Stimulated activated CD8-positive, alpha-beta memory T cell treated with anti-CD3 and anti-CD28 coated beads, Interleukin-7, amount 100 ng/mL, for 1 hour (primary cell): Measurements from ENCODE around the gene RPS6KA4.

Experiments
- DNase-seq, 2 donors: peaks; one replicate each; pipeline ENCODE4 v3.0.0-alpha.2; 2020; ENCODE audit warnings: low read depth in 2 of 2

The RPS6KA4 gene

DNA sequence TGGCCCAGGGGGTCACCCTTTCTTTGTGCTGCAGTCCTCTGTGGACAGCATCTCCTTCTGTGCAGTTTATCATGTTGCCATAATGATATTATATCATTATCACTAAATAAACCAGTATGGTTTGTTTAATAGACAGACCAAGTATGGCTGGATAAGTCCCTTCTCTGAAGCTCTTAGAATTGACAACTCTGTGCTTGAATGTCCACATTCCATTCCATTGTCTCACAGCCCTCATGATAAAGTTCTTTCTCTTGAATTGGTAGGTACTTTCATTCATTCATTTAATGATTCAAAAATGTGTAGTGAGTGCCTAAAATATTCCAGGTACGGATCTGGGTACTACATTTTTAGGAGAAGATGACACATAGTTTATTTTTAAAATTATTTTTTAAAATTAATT is 7.8 kb downstream of the RPS6KA4 start:
- no peak for DNase-seq

- DNase-seq: no peak
Measured at GRCh38 chr11:64367931-64368672, 9.1 kb downstream of the RPS6KA4 start.

GRCh38 chr11:64368673-64369074 is 9.7 kb downstream of the RPS6KA4 start:
- no peak for DNase-seq

DNA sequence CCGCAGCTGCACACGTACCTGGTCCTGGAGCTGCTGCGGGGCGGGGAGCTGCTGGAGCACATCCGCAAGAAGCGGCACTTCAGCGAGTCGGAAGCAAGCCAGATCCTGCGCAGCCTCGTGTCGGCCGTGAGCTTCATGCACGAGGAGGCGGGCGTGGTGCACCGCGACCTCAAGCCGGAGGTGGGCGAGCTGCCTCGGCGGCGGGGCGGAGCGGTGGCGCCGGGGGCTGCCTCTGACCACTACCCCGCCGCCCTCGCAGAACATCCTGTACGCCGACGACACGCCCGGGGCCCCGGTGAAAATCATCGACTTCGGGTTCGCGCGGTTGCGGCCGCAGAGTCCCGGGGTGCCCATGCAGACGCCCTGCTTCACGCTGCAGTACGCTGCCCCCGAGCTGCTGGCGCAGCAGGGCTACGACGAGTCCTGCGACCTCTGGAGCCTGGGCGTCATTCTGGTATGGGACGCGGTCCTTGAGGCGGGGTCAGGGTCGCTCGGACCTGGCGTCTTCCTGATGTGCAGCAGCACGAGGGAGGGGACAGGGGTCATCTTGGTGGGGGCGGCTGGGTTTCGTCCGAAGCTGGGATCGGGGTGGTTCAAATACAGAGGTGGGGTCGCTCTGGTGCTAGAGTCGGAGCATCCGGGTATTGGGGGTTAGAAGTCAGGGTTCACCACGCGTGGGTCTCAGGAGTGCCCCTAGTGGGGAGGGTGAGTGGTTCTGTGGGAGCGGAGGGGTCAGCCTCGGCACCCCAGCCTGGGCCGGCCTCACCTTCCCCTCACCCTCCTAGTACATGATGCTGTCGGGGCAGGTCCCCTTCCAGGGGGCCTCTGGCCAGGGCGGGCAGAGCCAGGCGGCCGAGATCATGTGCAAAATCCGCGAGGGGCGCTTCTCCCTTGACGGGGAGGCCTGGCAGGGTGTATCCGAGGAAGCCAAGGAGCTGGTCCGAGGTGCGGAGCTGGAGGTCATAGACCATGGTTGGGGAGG is 10.8 kb downstream of the RPS6KA4 start:
- DNase-seq: no peak

GRCh38 chr11:64371201-64371600 is 12.2 kb downstream of the RPS6KA4 start:
- DNase-seq: no peak

- no peak for DNase-seq
Measured at GRCh38 chr11:64372021-64372420, 13.1 kb downstream of the RPS6KA4 start.

GRCh38 chr11:64372802-64373597 is 14.0 kb downstream of the RPS6KA4 start:
- no peak for DNase-seq

DNA sequence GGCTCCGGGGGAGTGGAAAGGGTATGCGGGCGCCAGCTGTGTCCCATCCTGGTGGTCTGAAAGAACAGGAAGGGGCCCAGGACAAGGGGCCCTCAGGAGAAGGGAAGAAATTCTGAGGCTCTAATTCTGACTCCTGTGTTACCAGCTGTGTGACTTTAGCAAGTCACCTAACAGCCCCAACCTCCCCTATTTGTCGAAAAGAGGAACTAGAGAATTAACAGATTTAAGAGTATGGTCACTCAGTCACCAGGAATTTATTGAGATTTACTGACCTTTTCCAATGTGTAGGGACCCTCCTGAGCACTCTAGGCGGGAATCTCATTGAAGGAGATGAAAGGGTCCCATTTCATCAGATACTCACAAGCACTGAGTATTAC is 14.6 kb downstream of the RPS6KA4 start:
- DNase-seq: no peak

DNA sequence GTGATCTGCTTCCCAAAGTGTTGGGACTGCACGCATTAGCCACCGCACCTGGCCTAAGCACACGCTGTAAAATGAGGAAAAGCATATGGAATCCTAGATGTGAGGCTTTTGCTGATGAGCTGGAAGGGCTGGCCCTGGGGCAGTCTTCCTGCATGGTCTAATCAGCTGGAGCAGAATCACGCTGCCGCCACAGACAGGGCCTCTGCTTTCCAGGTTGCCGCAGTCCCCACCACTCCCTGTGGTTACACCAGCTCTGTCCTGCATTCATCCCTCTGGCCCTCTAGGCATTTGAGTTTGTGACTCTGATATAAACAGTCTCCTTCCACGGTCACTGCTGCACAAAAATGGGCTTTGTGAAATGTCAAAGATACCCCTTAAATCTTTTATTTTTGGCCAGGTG is 17.1 kb downstream of the RPS6KA4 start:
- DNase-seq: no peak

DNA sequence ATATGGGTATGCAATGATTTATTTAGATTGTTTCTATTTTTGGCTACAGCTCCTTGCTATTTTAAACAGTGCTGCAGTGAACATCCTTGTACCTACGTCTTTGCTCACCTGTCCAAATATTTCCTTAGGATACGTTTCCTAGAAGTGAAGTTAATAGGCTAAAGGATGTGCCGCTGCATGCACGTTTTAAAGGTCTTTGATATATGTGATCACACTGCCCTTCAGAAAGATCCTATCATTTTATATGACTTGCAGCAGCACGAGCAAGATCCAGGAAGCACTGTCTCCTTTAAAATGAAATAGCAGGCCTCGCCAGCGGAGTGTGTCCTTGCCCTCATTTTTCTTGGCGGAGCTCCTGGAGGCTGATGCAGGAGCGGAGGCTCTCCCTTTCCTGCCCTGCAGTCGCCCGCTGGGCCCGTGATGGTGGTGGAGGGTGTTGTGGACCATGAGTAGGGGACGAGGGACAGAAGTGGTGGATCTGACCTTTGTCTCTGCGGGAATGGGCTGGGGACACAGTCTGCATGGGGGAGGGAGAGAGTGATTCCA is 19.4 kb downstream of the RPS6KA4 start:
- DNase-seq: no peak

GRCh38 chr11:64379160-64379559 is 20.2 kb downstream of the RPS6KA4 start:
- DNase-seq: no peak

GRCh38 chr11:64379817-64380709 is 21.1 kb downstream of the RPS6KA4 start:
- no peak for DNase-seq

- DNase-seq: no peak
Measured at GRCh38 chr11:64381350-64381749, 22.4 kb downstream of the RPS6KA4 start.

- no peak for DNase-seq
Measured at GRCh38 chr11:64382047-64382446, 23.1 kb downstream of the RPS6KA4 start.

DNA sequence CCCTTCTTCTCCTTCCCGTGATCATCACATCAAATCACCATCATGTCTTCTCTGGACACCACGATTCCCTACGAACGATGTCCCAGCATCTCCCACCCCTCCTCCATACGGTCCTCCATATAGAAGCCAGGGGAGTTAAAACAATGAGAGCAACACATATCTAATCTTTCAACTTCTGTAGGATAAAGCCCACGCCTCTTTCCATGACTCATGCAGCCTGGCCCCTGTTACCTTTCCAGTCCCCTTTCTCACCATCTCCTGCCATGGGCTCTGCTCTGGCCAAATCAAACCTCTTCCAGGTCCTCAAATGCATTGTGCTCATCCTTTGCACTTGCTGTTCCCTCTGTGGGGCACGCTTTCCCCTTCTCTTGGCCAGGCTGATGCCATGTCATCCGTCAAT is 23.6 kb downstream of the RPS6KA4 start:
- no peak for DNase-seq

- DNase-seq: no peak
Measured at GRCh38 chr11:64383580-64383979, 24.6 kb downstream of the RPS6KA4 start.

GRCh38 chr11:64384028-64384737 is 25.2 kb downstream of the RPS6KA4 start:
- DNase-seq: no peak

DNA sequence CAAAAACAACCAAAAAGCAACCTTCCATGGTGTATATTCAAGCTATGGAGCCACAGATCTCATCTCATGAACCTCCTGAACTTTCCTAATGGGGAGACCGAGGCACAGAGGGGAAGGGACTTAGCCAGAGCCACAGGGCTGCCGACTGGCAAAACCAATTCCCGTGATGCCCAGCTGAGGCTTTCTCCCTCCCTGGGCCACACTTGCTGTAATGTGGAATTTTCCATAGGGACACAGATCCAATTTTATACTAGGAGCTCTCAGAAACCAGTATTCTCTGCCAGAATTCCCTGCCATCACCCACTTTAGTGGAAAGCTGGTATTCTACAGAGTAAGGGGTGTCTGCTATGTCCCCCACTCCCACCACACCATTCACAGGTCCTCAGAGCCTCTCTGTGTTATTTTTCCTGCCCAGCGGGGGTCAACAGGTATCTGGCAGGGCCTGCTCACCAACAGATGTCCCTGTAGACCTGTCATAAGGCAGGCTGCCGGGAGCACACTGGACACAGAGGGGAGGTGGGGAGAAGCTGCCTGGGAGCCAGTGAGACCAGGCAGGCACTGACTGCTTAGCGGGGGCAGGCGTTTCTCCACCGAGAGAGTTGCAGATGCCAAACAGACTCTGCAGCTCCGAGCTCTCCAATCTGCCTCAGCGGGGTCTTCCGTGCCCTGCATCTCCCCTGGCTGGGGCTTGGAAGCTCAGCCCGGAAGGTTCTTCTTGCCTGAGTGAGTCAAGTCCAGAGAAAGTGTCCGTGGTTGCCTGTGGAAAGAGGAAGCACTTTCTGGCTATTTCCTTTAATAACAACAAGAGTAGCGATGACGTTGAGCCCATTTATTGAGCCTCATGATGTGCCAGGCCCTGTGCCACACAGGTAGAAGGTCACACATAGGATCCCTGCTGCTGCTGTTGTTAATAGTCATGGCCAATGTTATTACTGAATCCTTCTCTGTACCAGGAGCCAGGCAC is 26.3 kb downstream of the RPS6KA4 start:
- DNase-seq: no peak
